GM23338 (cell line): ENCODE results near the gene PRG2.

Source experiments
- CREB1 ChIP-seq: fragments of 250-450 bp; sonication (Bioruptor Pico); IDR thresholded peaks from 2 replicates; pipeline ENCODE4 v1.5.0; 2020; ENCODE audit warnings: low read depth, mild to moderate bottlenecking, moderate library complexity
- EZH2 ChIP-seq: fragments of 200-600 bp; sonication (generic); IDR thresholded peaks from one replicate; pipeline ENCODE4 v1.8.0; 2017; ENCODE audit warnings: antibody characterized with exemption, mild to moderate bottlenecking, low read depth; ENCODE audit not compliant: unreplicated experiment
- EZH2phosphoT487 ChIP-seq: fragments of 200-600 bp; sonication (generic); IDR thresholded peaks from one replicate; pipeline ENCODE4 v1.8.1; 2018; ENCODE audit warnings: antibody characterized with exemption; ENCODE audit not compliant: unreplicated experiment
- JUNB ChIP-seq: IDR thresholded peaks from one replicate; pipeline ENCODE4 v1.6.1; 2016; ENCODE audit warnings: antibody characterized with exemption; ENCODE audit not compliant: unreplicated experiment
- NANOG ChIP-seq: IDR thresholded peaks from 2 replicates; pipeline ENCODE4 v1.6.1; 2016; ENCODE audit warnings: antibody characterized with exemption, borderline replicate concordance
- POLR2AphosphoS5 ChIP-seq: IDR thresholded peaks from 2 replicates; pipeline ENCODE4 v1.6.1; 2016; ENCODE audit warnings: antibody characterized with exemption, low read depth
- ZNF114 ChIP-seq: fragments of 250-450 bp; sonication (Bioruptor Pico); IDR thresholded peaks from 2 replicates; pipeline ENCODE4 v1.5.0; 2020; ENCODE audit warnings: mild to moderate bottlenecking, moderate library complexity
- TF ChIP-seq, protein P1 (sequence below): IDR thresholded peaks from one replicate; pipeline ENCODE4 v1.6.1; 2018; ENCODE audit warnings: antibody characterized with exemption; ENCODE audit not compliant: unreplicated experiment
- TF ChIP-seq, protein P2 (sequence below), 2 experiments: fragments of 200-600 bp in 1 of 2; sonication (generic) in 1 of 2; conservative IDR thresholded peaks; 2 replicates each; pipeline versions ENCODE4 v1.5.1 to v1.6.1; 2016 to 2017; ENCODE audit warnings: antibody characterized with exemption in 2 of 2, low read depth in 2 of 2, mild to moderate bottlenecking in 2 of 2, moderate library complexity in 1 of 2

DNA sequence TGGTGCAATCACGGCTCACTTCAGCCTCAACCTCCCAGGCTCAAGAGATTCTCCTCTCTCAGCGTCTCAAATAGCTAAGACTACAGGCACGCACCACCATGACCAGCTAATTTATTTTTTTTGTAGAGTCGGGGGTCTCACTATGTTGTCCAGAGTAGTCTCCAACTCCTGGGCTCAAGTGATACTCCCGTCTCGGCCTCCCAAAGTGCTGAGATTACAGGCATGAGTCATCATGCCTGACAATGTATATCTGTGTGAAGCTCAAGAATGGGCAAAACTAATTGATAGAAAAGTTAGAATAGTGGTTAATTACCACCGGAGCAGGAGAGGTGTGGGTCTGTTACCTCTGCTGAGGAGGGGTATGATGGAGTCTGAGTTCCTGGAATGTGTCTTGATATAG is 45.6 kb upstream of the PRG2 start:
- TF ChIP-seq JUNB (no peak), NANOG (no peak), EZH2 (no peak), EZH2phosphoT487 (no peak), POLR2AphosphoS5 (no peak), CREB1 (CRISPR knock-in tag) (no peak), ZNF114 (CRISPR knock-in tag) (no peak)
- TF ChIP-seq, protein P1, sequence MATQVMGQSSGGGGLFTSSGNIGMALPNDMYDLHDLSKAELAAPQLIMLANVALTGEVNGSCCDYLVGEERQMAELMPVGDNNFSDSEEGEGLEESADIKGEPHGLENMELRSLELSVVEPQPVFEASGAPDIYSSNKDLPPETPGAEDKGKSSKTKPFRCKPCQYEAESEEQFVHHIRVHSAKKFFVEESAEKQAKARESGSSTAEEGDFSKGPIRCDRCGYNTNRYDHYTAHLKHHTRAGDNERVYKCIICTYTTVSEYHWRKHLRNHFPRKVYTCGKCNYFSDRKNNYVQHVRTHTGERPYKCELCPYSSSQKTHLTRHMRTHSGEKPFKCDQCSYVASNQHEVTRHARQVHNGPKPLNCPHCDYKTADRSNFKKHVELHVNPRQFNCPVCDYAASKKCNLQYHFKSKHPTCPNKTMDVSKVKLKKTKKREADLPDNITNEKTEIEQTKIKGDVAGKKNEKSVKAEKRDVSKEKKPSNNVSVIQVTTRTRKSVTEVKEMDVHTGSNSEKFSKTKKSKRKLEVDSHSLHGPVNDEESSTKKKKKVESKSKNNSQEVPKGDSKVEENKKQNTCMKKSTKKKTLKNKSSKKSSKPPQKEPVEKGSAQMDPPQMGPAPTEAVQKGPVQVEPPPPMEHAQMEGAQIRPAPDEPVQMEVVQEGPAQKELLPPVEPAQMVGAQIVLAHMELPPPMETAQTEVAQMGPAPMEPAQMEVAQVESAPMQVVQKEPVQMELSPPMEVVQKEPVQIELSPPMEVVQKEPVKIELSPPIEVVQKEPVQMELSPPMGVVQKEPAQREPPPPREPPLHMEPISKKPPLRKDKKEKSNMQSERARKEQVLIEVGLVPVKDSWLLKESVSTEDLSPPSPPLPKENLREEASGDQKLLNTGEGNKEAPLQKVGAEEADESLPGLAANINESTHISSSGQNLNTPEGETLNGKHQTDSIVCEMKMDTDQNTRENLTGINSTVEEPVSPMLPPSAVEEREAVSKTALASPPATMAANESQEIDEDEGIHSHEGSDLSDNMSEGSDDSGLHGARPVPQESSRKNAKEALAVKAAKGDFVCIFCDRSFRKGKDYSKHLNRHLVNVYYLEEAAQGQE, result no peak
- TF ChIP-seq, protein P2, sequence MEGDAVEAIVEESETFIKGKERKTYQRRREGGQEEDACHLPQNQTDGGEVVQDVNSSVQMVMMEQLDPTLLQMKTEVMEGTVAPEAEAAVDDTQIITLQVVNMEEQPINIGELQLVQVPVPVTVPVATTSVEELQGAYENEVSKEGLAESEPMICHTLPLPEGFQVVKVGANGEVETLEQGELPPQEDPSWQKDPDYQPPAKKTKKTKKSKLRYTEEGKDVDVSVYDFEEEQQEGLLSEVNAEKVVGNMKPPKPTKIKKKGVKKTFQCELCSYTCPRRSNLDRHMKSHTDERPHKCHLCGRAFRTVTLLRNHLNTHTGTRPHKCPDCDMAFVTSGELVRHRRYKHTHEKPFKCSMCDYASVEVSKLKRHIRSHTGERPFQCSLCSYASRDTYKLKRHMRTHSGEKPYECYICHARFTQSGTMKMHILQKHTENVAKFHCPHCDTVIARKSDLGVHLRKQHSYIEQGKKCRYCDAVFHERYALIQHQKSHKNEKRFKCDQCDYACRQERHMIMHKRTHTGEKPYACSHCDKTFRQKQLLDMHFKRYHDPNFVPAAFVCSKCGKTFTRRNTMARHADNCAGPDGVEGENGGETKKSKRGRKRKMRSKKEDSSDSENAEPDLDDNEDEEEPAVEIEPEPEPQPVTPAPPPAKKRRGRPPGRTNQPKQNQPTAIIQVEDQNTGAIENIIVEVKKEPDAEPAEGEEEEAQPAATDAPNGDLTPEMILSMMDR (conservative IDR thresholded peaks at IDR 0.05; ENCODE audit: low read depth in 2 of 2), result no peak
